ENCODE results near the gene MIER2. TPM values are rescaled to one million over a fixed set of nuclear protein-coding genes. Genes with fewer than 3 reads are reported as not detected.
A peak's percentile ranks its signal among the peaks of the same experiment; 100 is the strongest.

The MIER2 gene
- polyA plus RNA-seq, 3 donors: 3.6 to 21.9 (median 6.9) TPM

DNA sequence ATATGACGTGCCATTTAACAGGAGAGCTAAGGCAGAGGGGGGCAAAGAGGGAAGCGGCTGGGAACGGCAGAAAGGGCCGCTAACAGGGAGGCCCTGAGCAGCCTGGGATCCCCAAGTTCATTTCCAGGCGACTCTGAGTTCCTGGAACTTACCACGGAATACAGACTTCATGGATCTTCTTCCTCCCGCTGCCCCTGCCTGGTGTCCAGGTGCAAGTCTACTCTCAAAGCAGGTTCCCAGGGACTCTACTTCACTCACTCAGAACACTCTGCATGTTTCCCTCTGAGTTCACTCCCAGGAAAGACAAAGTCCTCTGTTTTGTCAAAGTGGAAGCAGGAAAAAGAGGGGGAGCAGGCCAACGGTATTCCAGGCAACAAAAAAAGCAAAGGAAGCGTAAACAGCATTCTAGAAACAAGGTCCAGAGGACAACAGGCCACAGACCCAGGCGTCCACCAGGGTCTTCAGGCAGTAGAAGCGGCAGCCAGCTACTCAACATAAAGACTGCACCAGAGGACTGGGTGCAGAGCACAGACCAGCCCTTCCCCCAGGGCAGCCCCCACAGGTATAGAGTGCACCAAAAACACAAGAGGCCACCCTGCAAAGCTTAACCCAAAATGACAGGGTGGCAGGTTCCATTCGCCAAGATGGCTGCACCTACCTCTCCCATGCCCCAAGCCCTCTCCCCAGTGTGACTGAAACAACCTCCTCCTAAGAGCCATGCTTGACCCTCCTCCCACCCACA, 3.0 kb downstream of the MIER2 start:
- H3K27ac ChIP-seq (ENCODE audit: low read depth in 1 of 2, low read length in 2 of 2): peak overlapping the region; percentile 60 to 91
- Mint-ChIP-seq H3K4me3 (peak overlapping the region; percentile 24 to 87), H3K4me1 (peaks cover 72% of the 10 kb centered on the region), H3K9me3 (peaks cover 0 to 8% (median 5%) of the 10 kb centered on the region in 7 donors), H3K36me3 (peaks cover 21 to 25% of the 10 kb centered on the region in 2 donors), H3K27me3 (ENCODE audit: low read depth in 3 of 3) (peaks cover 11 to 21% (median 20%) of the 10 kb centered on the region in 3 donors), H3K27ac (peak overlapping the region in 5 of 7 donors; percentile 76 to 97 (median 93))
- H4K20me1 ChIP-seq (ENCODE audit: insufficient read depth, low read length): peaks cover 66% of the 10 kb centered on the region
- peak overlapping the region; percentile 74 for H3K9ac ChIP-seq (ENCODE audit: insufficient read depth, low read length, poor library complexity, severe bottlenecking)
- no peak for DNase-seq
- no peaks in the 10 kb centered on the region for H3K36me3 ChIP-seq (replicated peaks in 1 of 2; ENCODE audit: control insufficient read depth in 1 of 2, insufficient read depth in 2 of 2, low read length in 2 of 2)
- peak overlapping the region; percentile 81 for H3K4me2 ChIP-seq (replicated peaks; ENCODE audit: extremely low read depth, low read length, poor library complexity, severe bottlenecking)
- no peak for TF ChIP-seq CTCF (IDR thresholded peaks at IDR 0.05)
- H3K9me3 ChIP-seq (replicated peaks in 1 of 2; ENCODE audit: control insufficient read depth in 1 of 2, insufficient read depth in 1 of 2, low read length in 2 of 2): no peaks in the 10 kb centered on the region
- no peak overlapping the region for H2AFZ ChIP-seq (ENCODE audit: insufficient read depth, low read depth, low read length, poor library complexity, severe bottlenecking)
- H3K79me2 ChIP-seq (ENCODE audit: insufficient read depth, low read length): peaks cover 69% of the 10 kb centered on the region
- H3K4me1 ChIP-seq (ENCODE audit: control insufficient read depth in 1 of 2, insufficient read depth in 2 of 2, low read length in 2 of 2): peaks cover 58 to 71% of the 10 kb centered on the region in 2 donors
- peaks cover 0 to 13% of the 10 kb centered on the region in 2 donors for H3K27me3 ChIP-seq (ENCODE audit: control insufficient read depth in 2 of 2, insufficient read depth in 2 of 2, low read length in 2 of 2)
- peak overlapping the region in 1 of 3 experiments; percentile 86 for H3K4me3 ChIP-seq (replicated peaks in 1 of 3; ENCODE audit: low read depth in 2 of 3, low read length in 3 of 3)
- WGBS (ENCODE audit: insufficient coverage): 89% methylated on average over 11 of the region's 12 CpGs
- intact Hi-C loops (cut with micrococcal nuclease): loop anchor here (5.0 to 10.0 kb wide), 2 partner anchors 143 to 166 kb away; partner anchors contain the start of gene TPGS1 (in 1 of the 2)

DNA sequence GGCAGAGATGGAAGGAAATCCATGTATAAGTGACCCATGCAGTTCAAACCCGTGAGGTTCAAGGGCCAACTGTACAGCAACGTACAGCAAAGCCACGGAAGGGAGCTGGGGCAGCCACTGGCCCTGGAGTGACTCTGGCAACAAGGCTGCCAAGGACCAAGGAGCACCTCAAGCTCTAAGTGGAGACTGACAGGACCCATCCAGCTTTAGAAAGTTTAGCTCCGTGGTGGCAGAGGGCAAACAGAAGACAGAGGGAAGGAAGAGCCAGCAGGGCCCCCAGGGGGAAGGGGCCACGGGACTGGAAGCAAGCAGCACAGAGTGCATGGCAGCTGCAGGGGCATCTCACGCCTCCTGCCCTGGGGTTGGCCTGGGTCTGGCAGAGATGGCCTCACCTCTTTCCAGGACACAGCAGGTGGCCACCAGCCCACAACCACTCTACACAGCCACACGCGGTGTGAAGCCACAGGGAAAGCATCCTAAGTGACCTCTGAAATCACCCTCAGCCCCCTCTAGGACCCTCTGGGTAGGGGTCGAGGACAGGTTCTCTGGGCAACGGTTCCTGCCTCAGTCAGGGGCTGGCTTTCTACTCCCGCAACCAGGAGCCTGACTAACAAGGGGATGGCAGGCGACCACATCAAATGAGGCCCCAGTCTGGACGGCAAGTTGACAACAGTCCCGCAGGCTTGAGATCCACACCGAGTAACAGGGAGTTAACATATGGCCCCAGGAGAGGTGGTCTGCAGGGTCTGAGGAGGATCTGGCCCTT, 3.8 kb downstream of the MIER2 start:
- Histone ChIP-seq H3K9ac (ENCODE audit: insufficient read depth, low read length, poor library complexity, severe bottlenecking) (no peak overlapping the region), H3K27me3 (ENCODE audit: control insufficient read depth in 2 of 2, insufficient read depth in 2 of 2, low read length in 2 of 2) (peaks cover 0 to 8% of the 10 kb centered on the region in 2 donors), H2AFZ (ENCODE audit: insufficient read depth, low read depth, low read length, poor library complexity, severe bottlenecking) (no peak overlapping the region), H3K4me2 (replicated peaks; ENCODE audit: extremely low read depth, low read length, poor library complexity, severe bottlenecking) (peak overlapping the region; percentile 81), H3K36me3 (replicated peaks in 1 of 2; ENCODE audit: control insufficient read depth in 1 of 2, insufficient read depth in 2 of 2, low read length in 2 of 2) (peaks cover 4 to 7% of the 10 kb centered on the region in 2 donors), H4K20me1 (ENCODE audit: insufficient read depth, low read length) (peaks cover 74% of the 10 kb centered on the region), H3K9me3 (replicated peaks in 1 of 2; ENCODE audit: control insufficient read depth in 1 of 2, insufficient read depth in 1 of 2, low read length in 2 of 2) (no peaks in the 10 kb centered on the region), H3K27ac (ENCODE audit: low read depth in 1 of 2, low read length in 2 of 2) (no peak overlapping the region), H3K4me1 (ENCODE audit: control insufficient read depth in 1 of 2, insufficient read depth in 2 of 2, low read length in 2 of 2) (peaks cover 58 to 71% of the 10 kb centered on the region in 2 donors), H3K79me2 (ENCODE audit: insufficient read depth, low read length) (peaks cover 77% of the 10 kb centered on the region), H3K4me3 (replicated peaks in 1 of 3; ENCODE audit: low read depth in 2 of 3, low read length in 3 of 3) (no peak overlapping the region)
- H3K36me3 Mint-ChIP-seq: peaks cover 25 to 31% of the 10 kb centered on the region in 2 donors
- no peak for TF ChIP-seq CTCF (IDR thresholded peaks at IDR 0.05)
- H3K9me3 Mint-ChIP-seq: peaks cover 0 to 7% (median 5%) of the 10 kb centered on the region in 7 donors
- peak overlapping the region in 3 of 7 donors; percentile 3 to 82 (median 38) for H3K27ac Mint-ChIP-seq
- 79% methylated on average over 15 of the region's 15 CpGs for WGBS (ENCODE audit: insufficient coverage)
- H3K4me3 Mint-ChIP-seq: peak overlapping the region in 1 of 2 donors; percentile 7
- H3K27me3 Mint-ChIP-seq (ENCODE audit: low read depth in 3 of 3): peaks cover 8 to 15% (median 13%) of the 10 kb centered on the region in 3 donors
- peaks cover 72% of the 10 kb centered on the region for H3K4me1 Mint-ChIP-seq
- no peak for DNase-seq
- intact Hi-C loops (cut with micrococcal nuclease): loop anchor here (5.0 to 10.0 kb wide), 2 partner anchors 144 to 166 kb away; partner anchors contain the start of gene TPGS1 (in 1 of the 2)

Data from CD14-positive monocyte (primary cell).